K562 (cell line): ENCODE measurements around the gene C4orf51. TPM values are rescaled to one million over a fixed set of nuclear protein-coding genes. Genes with fewer than 3 reads are reported as not detected.
"Not testable (repeated sequence)": the region's sequence is repeated elsewhere in the genome, so short reads cannot be mapped to it uniquely, and the experiment has no call there.

Experiments used
- ATAC-seq: fragments of 200-7000 bp; cut with Tn5 transposase; 3 replicates; pipeline ENCODE4 v1.9.1; 2020; ENCODE audit warnings: moderate library complexity
- BruUV-seq: library from RNA; stranded (reverse); fragments of 400-500 nt; replicated peaks from 2 replicates; lab custom pipeline; 2021; lab: Mats Ljungman, UMichigan
- CTCF ChIA-PET: fragments of 300-600 bp; formaldehyde crosslinking; extraction: SDS; loops from one replicate; lab custom pipeline; 2021; ENCODE audit warnings: low intra/inter-chr PET ratio; lab: Yijun Ruan, JAX
- POLR2A ChIA-PET: fragments of 300-600, 350-650 bp; sonication (Branson Sonifier 250); formaldehyde crosslinking; extraction: SDS; loops from one replicate; lab custom pipeline; 2021; ENCODE audit warnings: antibody characterized with exemption, inconsistent platforms; lab: Yijun Ruan, JAX
- DNase-seq, 4 experiments: peaks; one replicate each; pipeline versions ENCODE4 v3.0.0 to v3.0.0-alpha.2; 2011 to 2018; ENCODE audit warnings: low spot score in 3 of 4, mixed read lengths in 3 of 4; ENCODE audit errors: extremely low read depth in 1 of 4
- FAIRE-seq: peaks from 2 replicates; lab custom pipeline; 2011; peaks lifted over from hg19 to GRCh38; lab: Jason Lieb, UNC
- H2AFZ ChIP-seq: 2 replicates; pipeline ENCODE4 v1.6.0; 2011; ENCODE audit warnings: low read depth, low read length, control low read depth, inconsistent platforms
- H3K27ac ChIP-seq: fragments of 200-600 bp; 3 replicates; pipeline ENCODE4 v1.8.0; 2011; ENCODE audit warnings: low read depth, mild to moderate bottlenecking, control low read depth, inconsistent platforms, low read length, moderate library complexity, mixed read lengths; ENCODE audit errors: extremely low read depth
- H3K27me3 ChIP-seq, 2 experiments: fragments of 300-600 bp in 1 of 2; 2 replicates in 1 of 2; 3 replicates in 1 of 2; pipeline versions ENCODE4 v1.6.0 to v1.8.0; 2011; ENCODE audit warnings: inconsistent platforms in 2 of 2, low read length in 2 of 2, mild to moderate bottlenecking in 1 of 2, mixed read lengths in 1 of 2, moderate library complexity in 1 of 2; ENCODE audit not compliant: control insufficient read depth in 2 of 2, insufficient read depth in 2 of 2
- H3K36me3 ChIP-seq: fragments of 300-600 bp; 3 replicates; pipeline ENCODE4 v1.8.0; 2011; ENCODE audit warnings: mild to moderate bottlenecking, low read length, inconsistent platforms; ENCODE audit not compliant: control insufficient read depth, insufficient read depth
- H3K4me1 ChIP-seq, 2 experiments: fragments of 200-600 bp in 1 of 2; replicated peaks in 1 of 2; 2 replicates in 1 of 2; 3 replicates in 1 of 2; pipeline versions ENCODE4 v1.5.1 to v1.8.0; 2011; ENCODE audit warnings: inconsistent platforms in 2 of 2, low read length in 2 of 2, mild to moderate bottlenecking in 1 of 2, mixed read lengths in 1 of 2, moderate library complexity in 1 of 2; ENCODE audit not compliant: control insufficient read depth in 2 of 2, insufficient read depth in 2 of 2
- H3K4me2 ChIP-seq: 2 replicates; pipeline ENCODE4 v1.6.1; 2011; ENCODE audit warnings: low read length, control low read depth, inconsistent platforms, mixed read lengths; ENCODE audit not compliant: insufficient read depth
- H3K4me3 ChIP-seq: fragments of 200-600 bp; sonication (generic), shearing (Covaris generic); 2 replicates; pipeline ENCODE4 v1.5.1; 2016; ENCODE audit warnings: control low read depth, inconsistent platforms
- H3K79me2 ChIP-seq: fragments of 200-600 bp; 3 replicates; pipeline ENCODE4 v1.8.0; 2011; ENCODE audit warnings: low read length, inconsistent platforms; ENCODE audit not compliant: control insufficient read depth, insufficient read depth
- H3K9ac ChIP-seq, 2 experiments: 2 replicates each; pipeline versions ENCODE4 v1.6.0 to v1.6.1; 2011; ENCODE audit warnings: low read depth in 2 of 2, low read length in 2 of 2, control low read depth in 1 of 2, inconsistent platforms in 1 of 2, mild to moderate bottlenecking in 1 of 2, mixed read lengths in 1 of 2; ENCODE audit not compliant: insufficient read depth in 1 of 2
- H3K9me1 ChIP-seq: one replicate; pipeline ENCODE4 v1.6.0; 2011; ENCODE audit warnings: inconsistent platforms, mild to moderate bottlenecking, low read length, moderate library complexity; ENCODE audit not compliant: control insufficient read depth, insufficient read depth
- H3K9me3 ChIP-seq: replicated peaks from 2 replicates; pipeline ENCODE4 v1.5.1; 2011; ENCODE audit warnings: low read depth, low read length, inconsistent platforms; ENCODE audit not compliant: control insufficient read depth, insufficient read depth
- H4K20me1 ChIP-seq: replicated peaks from 2 replicates; pipeline ENCODE4 v1.6.1; 2011; ENCODE audit warnings: low read length, inconsistent platforms, mixed read lengths; ENCODE audit not compliant: control insufficient read depth, insufficient read depth
- CHCHD3 ChIP-seq: fragments of 250-450 bp; sonication (Bioruptor Pico); IDR thresholded peaks from 2 replicates; pipeline ENCODE4 v2.1.2; 2022; ENCODE audit warnings: mild to moderate bottlenecking
- DLX4 ChIP-seq: fragments of 250-450 bp; sonication (Bioruptor Pico); IDR thresholded peaks from 2 replicates; pipeline ENCODE4 v1.6.1; 2021; ENCODE audit warnings: mild to moderate bottlenecking
- KLF1 ChIP-seq: fragments of 450-650 bp; IDR thresholded peaks from 2 replicates; pipeline ENCODE4 v1.6.1; 2016; ENCODE audit warnings: missing genetic modification characterization, missing compliant biosample characterization
- WGBS: fragments of 100-300 bp; shearing (Covaris generic); methylation state at CpG from one replicate; pipeline ENCODE4 v1.1.6; 2016; ENCODE audit warnings: low coverage, mixed read lengths; ENCODE audit not compliant: insufficient coverage; ENCODE audit errors: missing lambda C conversion rate; 5-methylcytosine and 5-hydroxymethylcytosine counted together
- in situ Hi-C: fragments of 300-500 bp; cut with MboI; formaldehyde crosslinking; loops from 4 replicates; pipeline ENCODE4 v1.15.0; 2018; ENCODE audit warnings: inconsistent platforms, mixed read lengths
- intact Hi-C: fragments of 100-400 bp; cut with micrococcal nuclease; formaldehyde crosslinking; loops from 2 replicates; pipeline ENCODE4 v1.14.2; 2022
- polyA plus RNA-seq, 8 experiments: library from polyadenylated mRNA; depleted of rRNA in 4 of 8; stranded (reverse) in 5 of 8; unstranded in 3 of 8; fragments of >200 nt; fragmentation: Nextera tagmentation in 2 of 8; fragmentation: Illumina TruSeq in 1 of 8; extraction: Ambion mirVana in 2 of 8; extraction: Trizol in 1 of 8; gene quantifications; 2 replicates each; pipeline versions ENCODE4 v1.2.1 to v1.2.3, GENCODE V29; 2011 to 2014; ENCODE audit warnings: inconsistent platforms in 1 of 8, missing spikeins in 1 of 8
- total RNA-seq, 7 experiments: library from RNA; depleted of rRNA in 6 of 7; stranded (reverse); fragments of >200 nt in 6 of 7; fragmentation: Illumina TruSeq in 2 of 7; extraction: Trizol in 2 of 7; gene quantifications; 2 replicates each; pipeline versions ENCODE4 v1.2.1 to v1.2.3, GENCODE V29; 2011 to 2021; ENCODE audit warnings: low replicate concordance in 1 of 7
- TF ChIP-seq, protein P1 (sequence below): sonication (generic); formaldehyde crosslinking; IDR thresholded peaks from 2 replicates; pipeline ENCODE4 v1.8.1; 2023; ENCODE audit warnings: missing genetic modification reagents, mild to moderate bottlenecking, borderline replicate concordance
- TF ChIP-seq, protein P2 (sequence below): fragments of 250-450 bp; sonication (Bioruptor Pico); IDR thresholded peaks from 2 replicates; pipeline ENCODE4 v1.8.0; 2022; ENCODE audit warnings: inconsistent platforms

The C4orf51 gene
- total and polyA plus RNA-seq, 9 of the 15 experiments (the other 6 are each of a cell fraction or from before 2014, with no cell fraction given) = not detected

- TF ChIP-seq, protein P1, sequence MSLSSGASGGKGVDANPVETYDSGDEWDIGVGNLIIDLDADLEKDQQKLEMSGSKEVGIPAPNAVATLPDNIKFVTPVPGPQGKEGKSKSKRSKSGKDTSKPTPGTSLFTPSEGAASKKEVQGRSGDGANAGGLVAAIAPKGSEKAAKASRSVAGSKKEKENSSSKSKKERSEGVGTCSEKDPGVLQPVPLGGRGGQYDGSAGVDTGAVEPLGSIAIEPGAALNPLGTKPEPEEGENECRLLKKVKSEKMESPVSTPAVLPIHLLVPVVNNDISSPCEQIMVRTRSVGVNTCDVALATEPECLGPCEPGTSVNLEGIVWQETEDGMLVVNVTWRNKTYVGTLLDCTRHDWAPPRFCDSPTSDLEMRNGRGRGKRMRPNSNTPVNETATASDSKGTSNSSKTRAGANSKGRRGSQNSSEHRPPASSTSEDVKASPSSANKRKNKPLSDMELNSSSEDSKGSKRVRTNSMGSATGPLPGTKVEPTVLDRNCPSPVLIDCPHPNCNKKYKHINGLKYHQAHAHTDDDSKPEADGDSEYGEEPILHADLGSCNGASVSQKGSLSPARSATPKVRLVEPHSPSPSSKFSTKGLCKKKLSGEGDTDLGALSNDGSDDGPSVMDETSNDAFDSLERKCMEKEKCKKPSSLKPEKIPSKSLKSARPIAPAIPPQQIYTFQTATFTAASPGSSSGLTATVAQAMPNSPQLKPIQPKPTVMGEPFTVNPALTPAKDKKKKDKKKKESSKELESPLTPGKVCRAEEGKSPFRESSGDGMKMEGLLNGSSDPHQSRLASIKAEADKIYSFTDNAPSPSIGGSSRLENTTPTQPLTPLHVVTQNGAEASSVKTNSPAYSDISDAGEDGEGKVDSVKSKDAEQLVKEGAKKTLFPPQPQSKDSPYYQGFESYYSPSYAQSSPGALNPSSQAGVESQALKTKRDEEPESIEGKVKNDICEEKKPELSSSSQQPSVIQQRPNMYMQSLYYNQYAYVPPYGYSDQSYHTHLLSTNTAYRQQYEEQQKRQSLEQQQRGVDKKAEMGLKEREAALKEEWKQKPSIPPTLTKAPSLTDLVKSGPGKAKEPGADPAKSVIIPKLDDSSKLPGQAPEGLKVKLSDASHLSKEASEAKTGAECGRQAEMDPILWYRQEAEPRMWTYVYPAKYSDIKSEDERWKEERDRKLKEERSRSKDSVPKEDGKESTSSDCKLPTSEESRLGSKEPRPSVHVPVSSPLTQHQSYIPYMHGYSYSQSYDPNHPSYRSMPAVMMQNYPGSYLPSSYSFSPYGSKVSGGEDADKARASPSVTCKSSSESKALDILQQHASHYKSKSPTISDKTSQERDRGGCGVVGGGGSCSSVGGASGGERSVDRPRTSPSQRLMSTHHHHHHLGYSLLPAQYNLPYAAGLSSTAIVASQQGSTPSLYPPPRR (CRISPR knock-in tag) = no peak
Measured at GRCh38 chr4:145635630-145636029, 44.3 kb upstream of the C4orf51 start (continued).

- H2AFZ ChIP-seq = no peak overlapping the region
- intact Hi-C loops (no loop called here), in situ Hi-C loops (no loop called here)
- no peaks in the 10 kb centered on the region for H3K9me1 ChIP-seq
- DNase-seq (no peak), ATAC-seq (no peak), FAIRE-seq (peak; percentile 11)
- BruUV-seq = no TSS peak
- POLR2A ChIA-PET = no interaction called here
- H3K4me1 ChIP-seq = no peaks in the 10 kb centered on the region
- no peaks in the 10 kb centered on the region for H3K79me2 ChIP-seq
- CTCF ChIA-PET = no interaction called here
- no peak overlapping the region for H3K9ac ChIP-seq
- no peaks in the 10 kb centered on the region for H3K9me3 ChIP-seq
- TF ChIP-seq, protein P2, sequence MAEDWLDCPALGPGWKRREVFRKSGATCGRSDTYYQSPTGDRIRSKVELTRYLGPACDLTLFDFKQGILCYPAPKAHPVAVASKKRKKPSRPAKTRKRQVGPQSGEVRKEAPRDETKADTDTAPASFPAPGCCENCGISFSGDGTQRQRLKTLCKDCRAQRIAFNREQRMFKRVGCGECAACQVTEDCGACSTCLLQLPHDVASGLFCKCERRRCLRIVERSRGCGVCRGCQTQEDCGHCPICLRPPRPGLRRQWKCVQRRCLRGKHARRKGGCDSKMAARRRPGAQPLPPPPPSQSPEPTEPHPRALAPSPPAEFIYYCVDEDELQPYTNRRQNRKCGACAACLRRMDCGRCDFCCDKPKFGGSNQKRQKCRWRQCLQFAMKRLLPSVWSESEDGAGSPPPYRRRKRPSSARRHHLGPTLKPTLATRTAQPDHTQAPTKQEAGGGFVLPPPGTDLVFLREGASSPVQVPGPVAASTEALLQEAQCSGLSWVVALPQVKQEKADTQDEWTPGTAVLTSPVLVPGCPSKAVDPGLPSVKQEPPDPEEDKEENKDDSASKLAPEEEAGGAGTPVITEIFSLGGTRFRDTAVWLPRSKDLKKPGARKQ (CRISPR knock-in tag) = no peak
- no peak for TF ChIP-seq KLF1 (tag)
- TF ChIP-seq DLX4 (CRISPR knock-in tag) = no peak
- TF ChIP-seq CHCHD3 = no peak
- no peaks in the 10 kb centered on the region for H3K36me3 ChIP-seq
- H4K20me1 ChIP-seq = no peaks in the 10 kb centered on the region
- H3K27me3 ChIP-seq = no peaks in the 10 kb centered on the region
- no peak overlapping the region for H3K4me3 ChIP-seq
- H3K27ac ChIP-seq = no peak overlapping the region
- WGBS = 19% methylated on average over 6 of the region's 6 CpGs
- H3K4me2 ChIP-seq = no peak overlapping the region
Measured at GRCh38 chr4:145639186-145639698, 40.7 kb upstream of the C4orf51 start.

GRCh38 chr4:145640236-145640635 is 39.7 kb upstream of the C4orf51 start:
- FAIRE-seq, H3K9me3 ChIP-seq, H3K79me2 ChIP-seq, H3K27ac ChIP-seq, H3K9me1 ChIP-seq, H3K36me3 ChIP-seq, CTCF ChIA-PET, H3K4me1 ChIP-seq, H3K4me3 ChIP-seq, H3K27me3 ChIP-seq, DNase-seq, H4K20me1 ChIP-seq, POLR2A ChIA-PET, ATAC-seq, intact Hi-C loops, H3K4me2 ChIP-seq, H2AFZ ChIP-seq, H3K9ac ChIP-seq, BruUV-seq, in situ Hi-C loops: not testable (repeated sequence)
- 13% methylated on average over 1 of the region's 2 CpGs for WGBS
